ENCODE measurements around the gene AK2.

Gene AK2

GRCh38 chr1:32969566-32969965, 67.1 kb downstream of the AK2 start:
- FAIRE-seq = no peak

DNA sequence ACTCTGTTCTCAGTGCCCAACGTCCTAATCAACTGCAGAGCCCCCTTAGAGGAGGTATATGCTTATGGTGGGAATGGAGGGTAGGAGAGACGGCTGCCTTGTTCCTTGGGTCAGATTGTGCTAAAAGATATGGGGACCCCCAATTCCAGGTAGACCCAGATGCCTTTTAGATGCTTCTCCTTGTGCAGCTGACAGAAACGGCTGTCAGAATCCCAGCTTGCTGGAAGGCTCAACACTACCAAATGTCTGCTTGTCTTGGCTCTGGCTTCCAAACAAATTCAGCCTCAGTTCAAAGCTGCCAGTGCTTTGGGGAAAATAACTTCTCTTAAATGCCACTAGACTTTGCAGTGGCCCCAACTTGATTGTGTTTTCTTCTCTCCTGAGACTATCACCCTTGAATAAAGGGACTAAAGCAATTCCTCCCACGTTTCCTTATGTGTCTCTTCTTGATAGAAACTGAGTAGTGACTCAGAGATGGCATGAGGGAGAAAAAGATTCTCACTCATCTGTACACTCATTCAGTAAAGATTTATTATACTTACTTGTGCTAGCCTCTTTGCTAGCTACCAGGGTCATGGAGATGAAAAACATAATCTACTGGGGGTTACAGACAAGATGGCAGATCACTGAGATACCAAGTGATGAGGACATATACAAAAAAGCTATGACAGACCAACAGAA, 68.7 kb downstream of the AK2 start:
- no peak for FAIRE-seq

DNA sequence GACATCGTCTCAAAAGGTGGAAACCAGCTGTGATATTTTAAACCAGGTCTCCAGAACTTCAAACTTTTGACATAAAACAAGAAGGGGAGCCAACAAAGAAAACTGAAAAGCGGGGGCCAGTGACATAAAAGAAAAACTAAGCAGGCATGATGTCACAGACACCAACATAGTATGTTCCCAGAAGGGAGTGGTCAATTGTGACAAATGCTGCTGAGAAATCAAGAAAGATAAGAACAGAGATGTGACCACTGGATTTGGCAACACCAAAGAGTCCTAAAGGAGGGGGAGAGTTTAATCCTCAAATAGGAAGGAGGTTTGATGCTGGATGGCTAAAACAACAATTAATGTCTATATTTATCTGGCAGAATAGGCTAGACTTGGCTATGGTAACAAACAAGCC, 69.8 kb downstream of the AK2 start:
- no peak for FAIRE-seq

GRCh38 chr1:32965251-32965747, 71.4 kb downstream of the AK2 start:
- no peak for FAIRE-seq

GRCh38 chr1:32964461-32965250, 72.0 kb downstream of the AK2 start, which contains the start of gene RNF19B:
RNF19B (minus strand) TSS chr1:32964809; CDS start chr1:32964685, 124 bp downstream.
- no peak for FAIRE-seq

- FAIRE-seq = no peak
Measured at GRCh38 chr1:32963746-32964460, 72.8 kb downstream of the AK2 start.

DNA sequence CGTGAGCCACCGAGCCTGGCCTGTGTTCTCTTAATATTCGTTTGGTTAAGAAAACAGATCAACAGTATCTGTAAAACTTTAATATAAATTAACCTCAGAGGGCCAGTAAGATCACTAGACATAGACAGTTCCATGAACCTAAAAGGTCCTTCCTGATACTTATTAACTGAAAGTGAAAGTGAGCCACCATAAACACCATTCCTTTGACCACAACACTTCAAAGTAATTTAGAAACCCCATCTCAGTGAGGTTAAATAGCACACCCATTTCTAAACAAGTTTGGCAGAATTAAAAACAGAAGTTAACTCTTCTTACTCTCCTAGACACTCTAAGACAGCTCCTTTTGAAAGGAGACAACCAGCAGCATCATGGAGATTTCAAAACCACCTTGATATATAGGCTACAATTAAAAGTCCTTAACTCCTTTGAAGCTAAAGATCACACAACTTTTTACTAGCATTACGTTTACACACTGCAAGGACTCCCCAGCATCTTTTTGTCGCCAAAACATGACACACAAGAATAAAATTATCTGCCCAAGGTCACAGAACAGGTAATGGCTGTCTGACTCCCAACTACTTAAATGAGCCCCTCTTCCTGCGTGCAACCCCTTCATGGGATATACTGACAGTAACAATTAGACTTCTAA, 74.3 kb downstream of the AK2 start:
- FAIRE-seq = no peak

- FAIRE-seq = no peak
Measured at GRCh38 chr1:32960819-32961355, 75.8 kb downstream of the AK2 start.

DNA sequence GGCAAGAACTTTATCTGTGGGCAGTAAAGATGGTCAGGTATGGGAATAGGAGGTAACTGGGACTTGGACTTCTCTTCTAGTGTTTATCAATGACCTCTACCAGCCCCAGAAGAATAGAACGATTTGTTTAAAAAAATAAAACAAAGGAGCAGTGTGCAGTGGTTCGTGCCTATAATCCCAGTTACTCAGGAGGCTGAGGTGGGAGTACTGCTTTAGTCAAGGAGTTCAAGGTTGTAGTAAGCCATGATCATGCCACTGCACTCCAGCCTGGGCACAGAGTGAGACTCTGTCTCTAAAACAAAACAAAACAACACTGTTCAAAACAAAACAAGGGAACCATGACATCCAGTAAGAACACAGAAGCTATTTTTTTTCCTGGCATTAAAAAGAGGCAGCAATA, 76.3 kb downstream of the AK2 start:
- no peak for FAIRE-seq

GRCh38 chr1:32958827-32959226, 77.9 kb downstream of the AK2 start:
- no peak for FAIRE-seq

Data from colon (tissue), 2 donors.